ENCODE measurements around the gene BAZ2A.

DNA sequence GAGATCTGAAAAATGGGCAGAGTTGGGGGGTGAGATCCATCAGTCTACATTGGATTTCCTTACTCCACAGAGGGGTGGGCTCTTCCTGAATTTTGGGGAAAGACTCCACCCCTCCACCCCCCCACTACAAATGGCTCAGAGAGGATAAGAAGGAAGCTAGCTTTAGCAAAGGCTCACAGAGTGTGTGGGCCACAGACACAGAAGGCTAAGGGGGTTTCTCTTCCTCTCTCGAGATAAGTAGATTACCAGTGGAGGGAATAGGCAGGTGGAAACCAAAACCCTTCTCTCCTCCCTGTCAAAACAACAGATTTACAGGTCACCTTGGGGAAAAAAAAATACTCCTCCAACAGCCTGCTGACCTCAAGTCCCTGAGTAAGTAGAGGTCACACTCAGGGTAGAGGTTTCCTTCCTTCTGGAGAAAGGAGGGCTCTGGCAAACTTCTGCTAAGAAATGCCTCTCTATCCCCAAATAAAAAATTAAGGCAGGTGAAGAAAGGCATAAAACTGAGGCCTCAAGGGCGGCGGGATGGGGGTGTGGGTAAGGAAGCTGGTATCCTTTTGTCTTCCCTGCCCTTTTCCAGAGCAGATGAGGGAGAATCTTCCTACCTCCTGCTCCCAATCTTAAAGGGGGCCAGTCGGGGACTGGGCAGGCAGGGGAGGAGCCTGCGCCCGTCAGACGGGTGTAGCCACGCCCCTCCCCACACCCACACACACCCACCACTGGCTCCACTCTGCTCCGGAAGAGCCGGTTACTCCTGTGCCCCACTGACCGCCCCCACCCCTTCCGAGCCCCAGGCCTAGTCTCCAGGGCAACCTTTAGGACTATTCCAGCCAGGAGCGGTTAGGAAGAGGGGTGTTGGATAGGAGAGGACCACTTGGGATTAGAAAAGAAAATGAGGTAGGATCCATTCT is 1.9 kb upstream of the BAZ2A start:
- TF ChIP-seq POLR2AphosphoS5 (IDR thresholded peaks at IDR 0.05; ENCODE audit: low read depth, low read length) (no peak), POLR2A (IDR thresholded peaks at IDR 0.05; ENCODE audit: low read depth, low read length) (no peak), TAF1 (IDR thresholded peaks at IDR 0.05; ENCODE audit: borderline replicate concordance, low read depth, low read length) (no peak)
